Measurements from ENCODE around the gene ZNF385B. TPM values are rescaled to one million over a fixed set of nuclear protein-coding genes. Genes with fewer than 3 reads are reported as not detected.

Gene ZNF385B
- total RNA-seq, 1 donor from 2014 or later: 1.9 TPM

GRCh38 chr2:179745635-179746256 is 115.7 kb downstream of the ZNF385B start:
- Mint-ChIP-seq H3K4me3 (no peak overlapping the region), H3K36me3 (no peaks in the 10 kb centered on the region), H3K27ac (no peak overlapping the region), H3K27me3 (peaks cover under 1% of the 10 kb centered on the region), H3K9me3 (no peaks in the 10 kb centered on the region), H3K4me1 (ENCODE audit: unreplicated experiment) (no peaks in the 10 kb centered on the region)
- no peak for DNase-seq (ENCODE audit: extremely low spot score, unreplicated experiment)
- no peak for TF ChIP-seq CTCF (conservative IDR thresholded peaks at IDR 0.05)

GRCh38 chr2:179744401-179744800 is 117.0 kb downstream of the ZNF385B start:
- Mint-ChIP-seq H3K4me1 (ENCODE audit: unreplicated experiment) (no peaks in the 10 kb centered on the region), H3K9me3 (no peaks in the 10 kb centered on the region)
- no peak for DNase-seq (ENCODE audit: extremely low spot score, unreplicated experiment)

GRCh38 chr2:179741317-179741716 is 120.1 kb downstream of the ZNF385B start:
- no peak for DNase-seq (ENCODE audit: extremely low spot score, unreplicated experiment)
- no peak overlapping the region for H3K27ac Mint-ChIP-seq
- H3K4me1 Mint-ChIP-seq (ENCODE audit: unreplicated experiment): no peaks in the 10 kb centered on the region
- H3K27me3 Mint-ChIP-seq: peaks cover 5% of the 10 kb centered on the region
- no peak for TF ChIP-seq CTCF (conservative IDR thresholded peaks at IDR 0.05)
- H3K9me3 Mint-ChIP-seq: no peaks in the 10 kb centered on the region
- no peak overlapping the region for H3K4me3 Mint-ChIP-seq
- no peaks in the 10 kb centered on the region for H3K36me3 Mint-ChIP-seq

More at GRCh38 chr2:179744401-179744800, 117.0 kb downstream of the ZNF385B start:
- H3K4me3 Mint-ChIP-seq: no peak overlapping the region
- no peak overlapping the region for H3K27ac Mint-ChIP-seq
- no peak for TF ChIP-seq CTCF (conservative IDR thresholded peaks at IDR 0.05)
- H3K36me3 Mint-ChIP-seq: no peaks in the 10 kb centered on the region
- peaks cover 5% of the 10 kb centered on the region for H3K27me3 Mint-ChIP-seq

- H3K27me3 Mint-ChIP-seq: no peaks in the 10 kb centered on the region
- H3K4me3 Mint-ChIP-seq: no peak overlapping the region
- peaks cover 10% of the 10 kb centered on the region for H3K9me3 Mint-ChIP-seq
- no peak overlapping the region for H3K27ac Mint-ChIP-seq
- no peak for TF ChIP-seq CTCF (conservative IDR thresholded peaks at IDR 0.05)
- H3K4me1 Mint-ChIP-seq (ENCODE audit: unreplicated experiment): peaks cover 10% of the 10 kb centered on the region
- no peak for DNase-seq (ENCODE audit: extremely low spot score, unreplicated experiment)
- no peaks in the 10 kb centered on the region for H3K36me3 Mint-ChIP-seq
Measured at GRCh38 chr2:179729966-179730365, 131.4 kb downstream of the ZNF385B start.

GRCh38 chr2:179726461-179727180 is 134.8 kb downstream of the ZNF385B start:
- peaks cover 10% of the 10 kb centered on the region for H3K9me3 Mint-ChIP-seq
- peaks cover 10% of the 10 kb centered on the region for H3K4me1 Mint-ChIP-seq (ENCODE audit: unreplicated experiment)
- H3K27me3 Mint-ChIP-seq: no peaks in the 10 kb centered on the region
- H3K27ac Mint-ChIP-seq: no peak overlapping the region
- no peak for TF ChIP-seq CTCF (conservative IDR thresholded peaks at IDR 0.05)
- DNase-seq (ENCODE audit: extremely low spot score, unreplicated experiment): no peak
- no peak overlapping the region for H3K4me3 Mint-ChIP-seq
- H3K36me3 Mint-ChIP-seq: no peaks in the 10 kb centered on the region

All from type B pancreatic cell (in vitro differentiated cells).